GM19438 (cell line): ENCODE results near the gene EIF2S2.
"Not testable (repeated sequence)": the region's sequence is repeated elsewhere in the genome, so short reads cannot be mapped to it uniquely, and the experiment has no call there.

Source experiments
- ATAC-seq: cut with Tn5 transposase; IDR thresholded peaks from one replicate; pipeline ENCODE4 v1.9.1; 2021; ENCODE audit warnings: low read depth; ENCODE audit not compliant: unreplicated experiment

The EIF2S2 gene

GRCh38 chr20:34111702-34112599 is at the start of gene EIF2S2:
Gene EIF2S2, minus strand, starts transcription at chr20:34112243. Its CDS starts 133 bp downstream, at chr20:34112110.
- peak; percentile 81 for ATAC-seq

- not testable (repeated sequence) for ATAC-seq
Observed at GRCh38 chr20:34157697-34158096, 45.7 kb upstream of the EIF2S2 start.

GRCh38 chr20:34155836-34156235 is 43.8 kb upstream of the EIF2S2 start:
- ATAC-seq = no peak

- not testable (repeated sequence) for ATAC-seq
Observed at GRCh38 chr20:34153169-34153568, 41.1 kb upstream of the EIF2S2 start.

- ATAC-seq = not testable (repeated sequence)
Observed at GRCh38 chr20:34152073-34152472, 40.0 kb upstream of the EIF2S2 start.

- no peak for ATAC-seq
Observed at GRCh38 chr20:34150306-34151000, 38.4 kb upstream of the EIF2S2 start.

- ATAC-seq = no peak
Observed at GRCh38 chr20:34145280-34145819, 33.3 kb upstream of the EIF2S2 start.

GRCh38 chr20:34143951-34144350 is 31.9 kb upstream of the EIF2S2 start:
- no peak for ATAC-seq

- no peak for ATAC-seq
Observed at GRCh38 chr20:34142121-34142520, 30.1 kb upstream of the EIF2S2 start.

- ATAC-seq = no peak
Observed at GRCh38 chr20:34141293-34141692, 29.2 kb upstream of the EIF2S2 start.

- ATAC-seq = not testable (repeated sequence)
Observed at GRCh38 chr20:34135525-34136275, 23.7 kb upstream of the EIF2S2 start.

GRCh38 chr20:34133365-34133860 is 21.4 kb upstream of the EIF2S2 start:
- ATAC-seq = not testable (repeated sequence)

GRCh38 chr20:34132943-34133342 is 20.9 kb upstream of the EIF2S2 start:
- not testable (repeated sequence) for ATAC-seq

- ATAC-seq = not testable (repeated sequence)
Observed at GRCh38 chr20:34132491-34132890, 20.4 kb upstream of the EIF2S2 start.

GRCh38 chr20:34131491-34131890 is 19.4 kb upstream of the EIF2S2 start:
- no peak for ATAC-seq

- no peak for ATAC-seq
Observed at GRCh38 chr20:34129518-34130162, 17.6 kb upstream of the EIF2S2 start.

- ATAC-seq = no peak
Observed at GRCh38 chr20:34127792-34128191, 15.7 kb upstream of the EIF2S2 start.

GRCh38 chr20:34124469-34125249 is 12.6 kb upstream of the EIF2S2 start:
- ATAC-seq = no peak

- no peak for ATAC-seq
Observed at GRCh38 chr20:34123309-34123708, 11.3 kb upstream of the EIF2S2 start.
